Effector memory CD4-positive, alpha-beta T cell (primary cell): Measurements from ENCODE around the gene TMEM167B.
A peak's percentile ranks its signal among the peaks of the same experiment; 100 is the strongest.
"Not testable (repeated sequence)": the region's sequence is repeated elsewhere in the genome, so short reads cannot be mapped to it uniquely, and the experiment has no call there.

Source experiments
- DNase-seq, 3 donors: peaks; one replicate each; pipeline ENCODE4 v3.0.0-alpha.2; 2020
- H3K27ac ChIP-seq: 2 replicates; pipeline ENCODE4 v1.7.0; 2013; ENCODE audit warnings: mild to moderate bottlenecking, low read length, moderate library complexity; ENCODE audit not compliant: insufficient read depth, poor library complexity, severe bottlenecking
- H3K27me3 ChIP-seq: replicated peaks from 2 replicates; pipeline ENCODE4 v1.7.0; 2013; ENCODE audit warnings: mild to moderate bottlenecking, low read length; ENCODE audit not compliant: insufficient read depth, control insufficient read depth, poor library complexity, severe bottlenecking
- H3K36me3 ChIP-seq: 2 replicates; pipeline ENCODE4 v1.7.0; 2013; ENCODE audit warnings: mild to moderate bottlenecking, low read length, moderate library complexity; ENCODE audit not compliant: control insufficient read depth, insufficient read depth
- H3K4me1 ChIP-seq: 2 replicates; pipeline ENCODE4 v1.7.0; 2013; ENCODE audit warnings: low read length, mild to moderate bottlenecking; ENCODE audit not compliant: control insufficient read depth, insufficient read depth, poor library complexity, severe bottlenecking
- H3K4me3 ChIP-seq: 2 replicates; pipeline ENCODE4 v1.7.0; 2013; ENCODE audit warnings: low read length, low read depth, mild to moderate bottlenecking; ENCODE audit not compliant: insufficient read depth, poor library complexity, severe bottlenecking
- H3K9me3 ChIP-seq: 2 replicates; pipeline ENCODE4 v1.7.0; 2013; ENCODE audit warnings: mild to moderate bottlenecking, low read length, moderate library complexity; ENCODE audit not compliant: control insufficient read depth
- total RNA-seq, 3 donors: gene quantifications; one replicate each; lab custom pipeline; 2026; lab: John Stamatoyannopoulos, UW

Gene TMEM167B
- total RNA-seq, result 66.4 to 111 (median 68.2) reads per million in 3 donors

DNA sequence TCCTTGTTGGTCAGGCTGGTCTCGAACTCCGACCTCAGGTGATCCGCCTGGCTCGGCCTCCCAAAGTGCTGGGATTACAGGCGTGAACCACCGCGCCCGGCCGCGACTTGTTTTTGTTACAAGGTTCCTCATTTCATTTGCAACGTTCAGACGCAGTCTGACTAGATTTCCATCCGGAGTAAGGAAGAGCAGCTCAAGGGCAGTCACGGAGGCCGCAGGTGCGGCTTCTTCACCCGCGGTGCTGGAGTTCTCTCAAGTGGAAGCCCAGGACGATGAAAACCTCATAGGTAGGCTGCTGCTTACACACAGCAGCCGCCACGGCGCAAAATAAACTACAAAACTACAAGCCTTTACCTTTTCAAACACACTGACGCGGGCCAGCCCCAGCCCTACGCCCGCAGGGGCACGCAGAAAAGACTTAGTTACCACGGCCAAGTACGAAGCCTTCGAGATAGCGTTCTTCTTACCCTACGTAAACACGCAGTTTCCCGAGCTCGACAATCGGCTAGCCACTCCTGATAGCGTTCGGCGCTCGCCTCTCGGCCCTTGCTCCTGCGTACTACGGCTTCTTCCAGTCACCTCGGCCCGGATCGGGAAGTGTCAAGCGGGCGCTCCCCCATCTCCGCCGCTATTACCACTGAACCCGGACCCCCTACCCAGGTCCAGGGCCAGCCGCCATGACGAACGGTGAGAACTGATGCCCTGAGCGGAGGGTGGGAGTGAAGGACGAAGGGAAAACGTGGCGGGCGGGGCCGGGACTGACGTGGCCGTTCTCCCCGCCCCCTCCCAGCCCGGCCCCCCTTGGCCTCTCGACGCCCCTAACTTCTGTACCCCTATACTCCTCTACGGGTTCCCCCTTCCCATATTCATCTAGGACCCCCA, at the start of gene TMEM167B:
Gene TMEM167B (plus strand): TSS at position 569 of the 882 bp plus-strand sequence. CDS start 109 bp downstream, at position 678.
- no peaks in the 10 kb centered on the region for H3K9me3 ChIP-seq
- peak; percentile 73 to 79 (median 78) for DNase-seq
- H3K4me3 ChIP-seq, result peak within 1 kb of the TSS; percentile 82
- no peaks in the 10 kb centered on the region for H3K27me3 ChIP-seq
- peaks cover 20% of the 10 kb centered on the region for H3K36me3 ChIP-seq
- H3K4me1 ChIP-seq, result peaks cover 20% of the 10 kb centered on the region
- H3K27ac ChIP-seq, result peak within 1 kb of the TSS; percentile 91

DNA sequence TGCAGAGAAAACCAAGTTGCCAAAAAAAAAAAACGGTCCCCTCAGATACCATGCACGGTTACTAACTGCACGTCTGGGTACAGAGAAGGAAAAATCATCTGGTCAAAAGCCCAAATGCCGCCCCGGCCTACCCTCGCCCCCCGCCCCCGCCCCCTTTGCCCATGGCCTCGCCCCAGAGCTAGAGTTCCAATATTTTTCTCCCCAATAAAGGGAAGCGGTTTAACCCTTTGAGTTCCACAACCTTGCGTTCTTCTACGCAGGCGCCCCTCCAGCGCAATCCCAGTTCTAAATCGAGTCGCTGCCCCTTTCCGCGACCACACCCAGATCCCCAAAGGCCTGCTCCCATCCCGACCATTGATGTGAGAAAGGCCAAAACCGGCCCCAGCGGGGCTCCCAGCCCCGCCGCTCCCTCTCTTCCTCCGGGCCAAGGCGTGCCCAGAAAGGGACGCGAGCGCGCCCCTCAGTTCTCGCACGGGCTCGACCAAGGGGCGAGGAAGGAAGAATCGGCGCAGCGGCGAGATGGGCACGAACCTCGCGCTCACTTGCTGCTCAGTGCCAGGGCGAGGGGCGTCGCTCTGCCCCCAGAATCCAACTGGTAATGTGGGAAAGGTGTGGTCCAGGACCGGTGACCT, 49.5 kb upstream of the TMEM167B start:
- no peaks in the 10 kb centered on the region for H3K9me3 ChIP-seq
- no peak for DNase-seq
- H3K4me3 ChIP-seq, result peak overlapping the region; percentile 90
- no peaks in the 10 kb centered on the region for H3K27me3 ChIP-seq
- peaks cover 8% of the 10 kb centered on the region for H3K4me1 ChIP-seq
- no peaks in the 10 kb centered on the region for H3K36me3 ChIP-seq
- peak overlapping the region; percentile 82 for H3K27ac ChIP-seq

DNA sequence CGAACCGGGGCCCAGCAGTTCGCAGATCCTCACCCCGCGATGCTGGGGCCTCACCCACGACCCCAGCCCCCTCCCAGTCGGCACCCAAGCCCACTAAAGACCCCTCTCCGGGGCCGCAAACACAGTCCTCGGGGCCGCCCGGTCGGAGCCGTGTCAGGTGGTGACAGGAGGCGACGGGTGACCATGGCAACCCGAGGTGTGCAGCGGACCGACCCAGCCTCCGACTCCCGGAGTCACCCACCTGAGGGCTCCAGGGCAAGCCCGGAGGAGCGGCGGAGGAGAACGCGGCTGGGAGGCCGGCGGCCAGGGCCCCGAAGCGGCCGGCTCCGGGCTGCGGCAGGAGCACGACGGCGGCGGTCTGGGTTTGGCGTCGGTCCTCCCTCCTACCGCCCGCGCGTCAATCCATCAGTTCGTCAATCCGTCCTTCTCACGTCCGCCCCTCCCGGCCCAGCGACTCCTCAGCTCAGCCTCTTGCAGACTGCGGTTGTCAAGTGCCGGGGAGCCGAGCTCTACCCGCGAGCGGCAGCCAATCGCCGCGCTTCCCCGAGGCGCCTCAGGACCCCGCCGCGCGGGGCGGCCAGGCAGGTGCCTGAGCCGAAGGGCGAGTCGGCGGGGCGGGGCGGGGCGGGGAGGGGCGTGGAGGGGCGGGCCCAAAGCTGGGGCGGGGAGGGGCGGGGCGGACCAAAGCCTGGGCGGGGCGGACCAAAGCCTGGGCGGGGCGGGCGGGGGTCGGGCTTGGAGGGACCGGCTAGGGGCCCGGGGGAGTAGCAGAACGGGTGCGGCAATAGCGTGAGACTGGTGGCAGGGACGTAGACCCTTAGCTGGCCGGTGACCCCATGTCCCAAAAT, 48.7 kb upstream of the TMEM167B start, which contains the start of gene WDR47:
Gene WDR47 (minus strand): TSS at position 482 of the 848 bp plus-strand sequence. CDS start 18,590 bp downstream, outside the sequence.
- Histone ChIP-seq H3K9me3 (no peaks in the 10 kb centered on the region), H3K4me1 (peaks cover 8% of the 10 kb centered on the region), H3K4me3 (peak within 1 kb of the TSS; percentile 90), H3K27ac (peak within 1 kb of the TSS; percentile 82), H3K36me3 (no peaks in the 10 kb centered on the region), H3K27me3 (no peaks in the 10 kb centered on the region)
- peak; percentile 94 to 95 (median 94) for DNase-seq

DNA sequence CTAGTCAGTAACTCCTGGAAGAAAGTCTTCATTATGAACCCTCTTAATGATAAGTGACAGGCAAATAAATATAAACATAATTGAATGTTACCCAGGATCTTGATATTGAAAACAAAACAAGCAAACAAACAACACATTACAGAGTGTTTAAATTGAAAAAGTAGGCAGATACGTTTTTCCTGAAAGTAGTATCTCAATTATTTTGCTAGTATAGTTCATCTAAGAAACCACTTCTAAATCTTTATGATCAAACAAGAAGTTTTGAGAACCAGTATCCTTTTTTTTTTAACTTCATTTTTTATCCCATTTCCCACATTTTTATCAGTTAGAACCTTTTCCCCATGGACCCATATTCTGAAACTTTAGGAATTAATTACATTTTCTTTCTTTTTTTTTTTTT, 45.0 kb upstream of the TMEM167B start:
- H3K9me3 ChIP-seq, result no peaks in the 10 kb centered on the region
- H3K27ac ChIP-seq, result no peak overlapping the region
- H3K36me3 ChIP-seq, result no peaks in the 10 kb centered on the region
- no peak for DNase-seq
- no peak overlapping the region for H3K4me3 ChIP-seq
- peaks cover 8% of the 10 kb centered on the region for H3K4me1 ChIP-seq
- H3K27me3 ChIP-seq, result no peaks in the 10 kb centered on the region

DNA sequence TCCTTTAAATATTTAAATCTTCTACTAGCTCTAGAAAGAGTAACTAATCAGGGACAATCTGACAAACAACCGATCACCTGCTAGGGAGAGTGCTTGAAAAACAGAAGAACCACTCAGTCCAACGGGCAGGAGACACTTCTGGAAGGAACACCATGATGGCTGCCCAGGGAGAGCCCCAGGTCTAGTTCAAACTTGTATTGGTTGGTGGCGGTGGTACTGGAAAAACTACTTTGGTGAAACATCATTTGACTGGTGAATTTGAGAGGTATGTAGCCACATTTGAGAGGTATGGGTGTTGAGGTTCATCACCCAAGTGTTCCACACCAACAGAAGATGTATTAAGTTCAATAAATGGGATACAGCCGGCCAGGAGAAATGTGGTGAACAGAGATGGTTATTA, 43.9 kb upstream of the TMEM167B start:
- Histone ChIP-seq H3K27me3 (no peaks in the 10 kb centered on the region), H3K9me3 (no peaks in the 10 kb centered on the region), H3K36me3 (no peaks in the 10 kb centered on the region), H3K4me3 (no peak overlapping the region), H3K4me1 (peaks cover 3% of the 10 kb centered on the region), H3K27ac (no peak overlapping the region)
- DNase-seq, result no peak

DNA sequence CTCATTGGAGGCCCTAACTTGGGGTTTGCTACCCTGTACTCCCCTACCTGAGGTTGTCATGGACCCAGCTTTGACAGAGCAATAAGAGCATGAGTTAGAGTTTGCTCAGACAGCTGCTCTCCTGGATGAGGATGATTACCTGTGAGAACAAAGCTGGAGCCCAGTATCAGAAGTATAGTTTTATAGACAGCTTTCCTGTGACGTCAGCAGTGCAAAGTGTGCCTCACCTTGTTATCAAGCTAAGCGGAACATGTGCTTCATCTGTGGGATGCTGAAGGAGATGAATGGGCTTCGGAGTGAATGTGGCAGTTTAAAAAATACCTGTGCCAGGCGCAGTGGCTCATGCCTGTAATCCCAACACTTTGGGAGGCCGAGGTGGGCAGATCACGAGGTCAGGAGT, 43.2 kb upstream of the TMEM167B start:
- H3K36me3 ChIP-seq, result no peaks in the 10 kb centered on the region
- no peak overlapping the region for H3K27ac ChIP-seq
- H3K9me3 ChIP-seq, result no peaks in the 10 kb centered on the region
- no peak for DNase-seq
- H3K4me1 ChIP-seq, result peaks cover 2% of the 10 kb centered on the region
- no peak overlapping the region for H3K4me3 ChIP-seq
- no peaks in the 10 kb centered on the region for H3K27me3 ChIP-seq

DNA sequence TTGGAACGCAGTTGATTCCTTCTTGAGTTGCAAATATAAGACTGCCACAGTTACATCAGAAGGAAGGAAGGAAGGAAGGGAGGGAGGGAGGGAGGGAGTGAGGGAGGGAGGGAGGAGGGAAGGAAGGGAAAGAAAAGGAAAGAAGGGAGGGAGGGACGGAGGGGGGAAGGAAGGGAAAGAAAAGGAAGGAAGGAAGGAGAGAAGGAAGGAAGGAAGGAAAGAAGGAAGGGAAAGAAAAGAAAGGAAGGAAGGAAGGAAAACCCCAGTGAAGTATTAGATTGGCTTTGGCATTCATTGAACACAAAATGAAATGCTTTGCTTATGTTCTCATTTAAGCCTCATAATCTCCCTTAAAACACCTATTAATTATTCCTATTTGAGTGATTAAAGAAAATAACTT, 42.2 kb upstream of the TMEM167B start:
- H3K4me3 ChIP-seq, result no peak overlapping the region
- no peak for DNase-seq
- no peaks in the 10 kb centered on the region for H3K4me1 ChIP-seq
- no peaks in the 10 kb centered on the region for H3K36me3 ChIP-seq
- H3K9me3 ChIP-seq, result no peaks in the 10 kb centered on the region
- H3K27me3 ChIP-seq, result no peaks in the 10 kb centered on the region
- H3K27ac ChIP-seq, result no peak overlapping the region

DNA sequence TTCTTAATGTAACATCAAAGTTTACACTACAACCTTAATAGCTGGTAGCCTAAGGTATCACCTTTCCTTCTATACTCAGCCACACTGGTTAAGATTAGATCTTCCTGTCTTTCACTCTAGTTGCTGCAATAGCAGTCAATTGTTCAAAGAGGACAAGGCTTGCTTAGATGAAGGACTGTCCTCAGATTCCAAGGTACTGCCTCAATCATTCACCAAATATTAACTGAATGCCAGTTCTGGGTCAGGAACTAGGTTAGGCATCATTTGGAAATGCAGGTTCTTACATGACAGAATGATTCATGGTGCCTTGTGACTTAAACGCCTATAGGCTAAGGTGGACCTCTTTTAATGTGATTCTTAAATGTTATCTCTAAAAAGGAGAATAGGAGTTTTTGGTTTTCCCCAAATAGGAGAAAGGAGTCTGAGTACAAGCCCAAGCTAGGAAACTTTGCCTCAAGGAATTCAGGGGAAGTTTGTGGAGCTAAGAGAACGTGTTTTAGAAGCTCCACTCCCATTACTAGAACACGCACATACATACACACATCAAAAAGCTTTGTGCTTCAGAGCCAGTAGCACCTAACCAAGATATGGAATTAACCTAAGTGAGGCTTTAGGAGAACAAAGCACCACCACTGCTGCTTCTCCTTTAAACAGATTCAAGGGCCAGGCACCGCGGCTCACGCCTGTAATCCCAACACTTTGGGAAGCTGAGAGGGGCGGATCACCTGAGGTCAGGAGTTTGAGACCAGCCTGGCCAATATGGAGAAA, 40.2 kb upstream of the TMEM167B start:
- DNase-seq, result no peak

DNA sequence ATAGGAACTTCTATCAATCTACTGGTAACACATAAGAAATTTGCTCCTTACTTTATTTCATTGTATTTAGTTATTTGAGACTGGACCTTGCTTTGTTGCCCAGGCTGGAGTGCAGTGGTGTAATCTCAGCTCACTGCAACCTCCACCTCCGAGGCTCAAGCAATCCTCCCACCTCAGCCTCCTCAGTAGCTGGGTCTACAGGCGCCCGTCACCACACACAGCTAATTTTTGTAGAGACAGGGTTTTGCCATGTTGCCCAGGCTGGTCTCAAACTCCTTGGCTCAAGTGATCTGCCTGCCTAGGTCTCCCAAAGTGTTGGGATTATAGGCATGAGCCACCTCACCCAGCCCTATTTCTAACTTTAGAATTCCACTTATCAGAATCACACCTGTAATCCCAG, 38.4 kb upstream of the TMEM167B start:
- H3K36me3 ChIP-seq, H3K27me3 ChIP-seq, H3K9me3 ChIP-seq, DNase-seq, H3K4me1 ChIP-seq, H3K4me3 ChIP-seq, H3K27ac ChIP-seq: not testable (repeated sequence)

More for the DNA sequence above, 40.2 kb upstream of the TMEM167B start:
- Histone ChIP-seq H3K4me1 (no peaks in the 10 kb centered on the region), H3K27ac (no peak overlapping the region), H3K9me3 (no peaks in the 10 kb centered on the region), H3K27me3 (no peaks in the 10 kb centered on the region), H3K36me3 (no peaks in the 10 kb centered on the region), H3K4me3 (no peak overlapping the region)
